HG02943 (cell line): Measurements from ENCODE around the gene EXT2.

Experiments used
- ATAC-seq: cut with Tn5 transposase; IDR thresholded peaks from one replicate; pipeline ENCODE4 v1.9.1; 2021; ENCODE audit warnings: mild to moderate bottlenecking, low read depth, moderate library complexity; ENCODE audit not compliant: unreplicated experiment

Gene EXT2

GRCh38 chr11:44159848-44160721, 64.6 kb downstream of the EXT2 start:
- no peak for ATAC-seq

DNA sequence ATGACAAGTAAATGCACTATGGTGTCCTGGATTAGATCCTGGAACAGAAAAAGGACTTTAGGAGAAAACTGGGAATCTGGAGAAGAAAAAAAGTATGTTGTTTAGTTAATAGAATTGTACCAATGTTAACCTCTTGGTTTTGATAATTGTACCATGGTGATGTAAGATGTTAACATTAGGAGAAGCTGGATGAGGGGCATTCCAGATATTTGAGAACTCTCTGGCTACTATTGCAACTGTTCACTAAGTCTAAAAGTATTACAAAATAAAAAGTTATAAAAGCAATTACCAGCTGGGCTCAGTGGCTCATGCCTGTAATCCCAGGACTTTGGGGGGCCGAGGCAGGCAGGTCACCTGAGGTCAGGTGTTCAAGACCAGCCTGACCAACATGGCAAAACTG, 66.5 kb downstream of the EXT2 start:
- ATAC-seq = no peak

GRCh38 chr11:44162662-44163061, 67.2 kb downstream of the EXT2 start:
- ATAC-seq = no peak

DNA sequence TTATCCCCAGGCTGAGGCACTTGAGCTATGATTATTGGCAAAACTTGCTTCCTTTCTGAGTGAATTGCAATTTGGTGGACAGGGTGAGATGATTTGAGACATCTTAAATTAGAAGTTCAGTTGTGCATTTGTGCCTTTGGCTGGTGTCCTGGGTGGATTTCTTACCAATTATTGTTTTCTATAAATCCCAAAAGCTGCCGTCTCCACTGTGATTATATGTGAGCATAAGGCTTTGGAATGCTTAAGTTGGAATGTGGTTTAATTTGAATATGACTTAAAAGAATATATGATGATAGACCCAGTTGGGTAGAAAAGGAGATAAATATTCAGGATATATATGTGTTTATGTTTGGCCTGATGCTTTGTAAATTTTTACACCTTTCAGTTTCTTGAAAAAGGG, 70.0 kb downstream of the EXT2 start:
- no peak for ATAC-seq

GRCh38 chr11:44167046-44167445, 71.6 kb downstream of the EXT2 start:
- no peak for ATAC-seq

DNA sequence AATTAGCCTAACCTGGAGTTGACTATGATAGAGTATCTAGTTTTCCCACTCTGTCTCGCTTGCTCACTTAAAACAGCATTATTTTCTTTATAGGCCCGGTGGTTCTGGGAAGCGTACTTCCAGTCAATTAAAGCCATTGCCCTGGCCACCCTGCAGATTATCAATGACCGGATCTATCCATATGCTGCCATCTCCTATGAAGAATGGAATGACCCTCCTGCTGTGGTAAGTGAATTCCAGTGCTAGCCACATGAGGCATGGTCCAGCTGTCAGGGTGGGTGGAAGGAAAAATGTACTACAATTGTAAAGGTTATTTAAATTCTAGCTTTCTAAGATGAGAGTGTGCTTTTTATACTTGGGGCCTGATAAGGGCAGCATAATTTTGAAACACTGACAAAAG, 76.0 kb downstream of the EXT2 start:
- no peak for ATAC-seq

DNA sequence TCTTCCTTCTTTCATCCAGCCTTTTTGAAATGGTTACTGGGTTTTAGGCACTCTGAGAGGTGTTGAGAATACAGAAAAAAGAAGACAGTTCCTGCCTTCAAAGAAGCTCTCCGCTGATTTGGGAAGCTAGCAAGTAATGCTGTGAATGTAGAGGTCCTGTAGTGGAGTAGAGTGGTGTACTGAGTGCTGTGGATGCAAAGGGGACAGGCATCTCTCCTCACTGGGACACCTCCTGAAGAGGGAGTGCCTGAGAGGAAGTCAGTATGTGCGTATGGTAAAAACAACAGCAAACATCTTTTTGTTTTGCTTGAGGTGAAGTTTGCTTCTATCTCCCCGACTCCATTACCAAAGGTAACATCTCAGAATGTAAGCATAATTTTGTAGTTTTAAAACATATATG, 77.5 kb downstream of the EXT2 start:
- no peak for ATAC-seq

- no peak for ATAC-seq
Measured at GRCh38 chr11:44174842-44175241, 79.4 kb downstream of the EXT2 start.

DNA sequence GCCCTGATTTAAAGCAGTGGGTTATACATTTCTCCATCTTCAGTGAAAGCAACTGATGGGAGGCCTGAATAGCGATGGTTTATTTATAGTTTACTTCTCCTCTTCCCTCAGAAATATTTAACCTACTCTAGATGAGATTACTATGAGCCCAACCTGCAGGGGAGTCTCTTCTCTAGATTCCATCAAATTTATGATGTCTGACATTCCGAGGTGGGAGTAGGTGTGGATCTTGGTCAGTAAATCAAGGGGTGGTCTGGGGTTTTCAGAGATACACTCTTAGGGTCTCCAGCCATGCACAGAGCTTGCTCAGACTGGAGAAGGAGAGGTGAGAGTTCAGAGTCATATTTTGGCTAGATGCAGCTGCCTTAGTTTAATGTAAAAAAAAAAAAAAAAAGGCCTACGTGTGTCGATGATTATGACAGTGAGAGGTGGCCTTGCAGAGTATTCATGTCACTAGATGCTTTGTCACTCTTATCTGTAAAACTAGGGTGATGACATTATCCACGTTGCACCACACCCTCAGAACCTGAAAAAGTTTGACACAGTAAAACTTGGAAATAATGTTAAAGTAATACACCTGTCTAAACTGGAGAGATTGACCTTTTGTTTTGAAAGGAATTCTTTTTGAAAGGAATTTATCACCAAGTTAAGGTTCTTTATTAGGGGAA, 81.2 kb downstream of the EXT2 start:
- no peak for ATAC-seq

DNA sequence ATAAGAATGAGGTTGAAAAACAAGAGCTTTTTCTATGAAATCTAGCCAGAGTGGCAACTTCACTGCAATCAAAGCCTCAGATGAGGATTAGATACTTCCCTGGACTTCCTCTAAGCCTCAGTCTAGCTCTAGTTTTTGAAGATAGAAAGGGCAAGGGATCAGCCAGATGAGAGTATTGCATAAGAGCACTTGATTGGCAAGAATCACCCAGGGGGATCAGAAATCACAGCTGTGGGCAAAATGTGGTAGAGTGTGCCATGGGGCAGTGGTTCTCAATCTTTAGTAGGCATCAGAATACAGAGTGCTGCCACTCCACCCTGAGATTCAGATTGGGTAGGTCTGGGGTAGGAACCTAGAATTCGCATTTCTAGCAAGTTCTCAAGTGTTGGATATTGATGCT, 82.4 kb downstream of the EXT2 start:
- ATAC-seq = no peak

DNA sequence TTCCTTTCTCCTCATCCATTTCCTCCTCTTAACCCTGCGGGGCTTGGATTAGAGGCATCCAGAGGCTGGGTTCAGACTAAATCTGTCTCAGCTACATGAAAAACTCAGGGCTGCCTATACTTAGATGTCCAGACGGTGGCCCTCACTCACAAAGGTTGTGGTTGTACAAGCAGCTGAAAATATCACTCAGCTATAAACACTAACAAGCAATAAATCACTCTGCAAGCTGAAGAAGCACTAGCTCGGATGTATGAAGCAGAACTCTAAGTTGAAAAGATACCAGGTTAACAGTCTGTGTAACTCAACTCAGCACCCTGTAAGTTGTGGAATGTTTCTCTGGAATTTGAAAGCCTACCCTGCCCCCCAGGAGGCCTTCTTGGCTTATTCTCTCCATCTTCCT, 82.9 kb downstream of the EXT2 start:
- ATAC-seq = no peak

GRCh38 chr11:44179173-44179572, 83.7 kb downstream of the EXT2 start:
- no peak for ATAC-seq

- no peak for ATAC-seq
Measured at GRCh38 chr11:44180107-44180506, 84.6 kb downstream of the EXT2 start.

DNA sequence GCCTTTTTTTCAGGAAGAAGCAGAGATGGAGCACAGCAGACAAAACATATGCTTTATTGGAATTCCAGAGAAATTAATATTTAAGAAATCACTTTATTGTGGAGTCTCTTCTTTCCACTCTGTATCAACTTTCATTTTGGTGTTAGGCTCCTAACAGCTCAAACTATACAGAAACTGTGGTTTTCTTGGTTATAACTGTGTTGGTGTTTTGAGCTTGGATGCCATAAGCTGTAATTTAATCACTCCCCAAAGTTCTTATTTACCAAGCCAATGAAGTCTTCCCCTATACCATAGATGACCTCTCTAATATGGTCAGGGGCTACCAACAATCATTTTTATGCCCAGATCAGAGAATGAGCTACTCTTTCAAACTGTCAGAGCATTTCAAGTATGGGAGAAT, 90.0 kb downstream of the EXT2 start:
- ATAC-seq = no peak

- no peak for ATAC-seq
Measured at GRCh38 chr11:44186321-44186930, 90.9 kb downstream of the EXT2 start.

GRCh38 chr11:44188643-44189042, 93.2 kb downstream of the EXT2 start:
- no peak for ATAC-seq

DNA sequence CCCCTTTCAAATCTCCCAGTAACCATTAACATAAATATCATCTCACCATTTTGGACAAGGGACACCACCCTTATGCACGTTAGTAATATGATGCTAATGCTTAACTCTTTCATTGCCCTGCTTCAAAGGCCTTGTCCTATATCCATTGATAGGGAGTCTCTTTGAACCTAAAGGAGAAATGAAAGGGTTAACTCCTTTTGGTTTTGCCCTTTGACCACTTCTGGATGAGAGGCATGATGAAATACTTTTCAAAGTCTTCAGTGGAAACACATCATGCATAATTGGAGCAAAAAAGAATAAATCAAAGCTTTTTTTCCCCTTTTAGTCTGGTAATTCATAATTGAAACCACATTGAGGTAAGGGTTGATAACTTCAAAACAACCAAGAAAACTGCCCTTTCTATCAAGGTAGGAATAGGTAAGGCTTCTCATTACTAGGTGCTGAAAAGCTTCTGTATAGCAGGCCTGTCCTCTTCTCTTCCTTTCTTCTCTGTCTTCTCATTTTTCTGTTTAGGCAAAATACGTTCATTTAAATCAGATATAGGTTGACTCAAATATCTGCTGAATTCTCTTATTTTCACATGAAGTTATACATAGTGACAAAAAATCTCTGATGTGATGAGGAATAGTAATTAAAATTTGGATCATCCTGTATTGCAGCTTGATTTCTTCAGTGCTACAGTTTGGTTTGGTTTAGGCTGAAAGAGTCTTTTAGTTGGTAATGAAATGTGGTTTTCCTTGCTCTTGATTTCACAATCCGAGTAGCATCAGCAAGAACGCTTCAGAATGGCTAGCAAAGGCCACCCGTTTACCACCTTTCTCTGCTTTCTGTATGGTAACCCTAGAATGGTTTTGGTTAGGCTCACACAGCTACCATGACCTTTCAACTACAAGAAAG, 94.8 kb downstream of the EXT2 start:
- ATAC-seq = no peak

DNA sequence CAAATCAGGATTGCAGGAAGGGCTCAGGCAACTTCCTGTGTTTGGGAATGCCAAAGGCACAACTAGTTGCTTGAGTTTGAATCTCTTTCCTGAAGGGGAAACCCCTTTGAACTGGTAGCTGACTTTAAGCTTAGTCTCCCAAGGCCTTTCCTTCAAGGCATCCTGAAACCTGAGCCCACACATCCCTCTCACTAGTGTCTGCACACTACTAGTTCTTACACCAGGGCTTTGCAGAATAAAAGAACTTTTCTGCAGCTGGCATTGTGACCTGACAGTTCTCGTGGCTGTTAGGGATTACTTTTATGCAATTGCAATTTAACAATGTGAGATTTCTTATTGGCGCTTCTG, 95.4 kb downstream of the EXT2 start:
- no peak for ATAC-seq

GRCh38 chr11:44191322-44192016, 96.0 kb downstream of the EXT2 start:
- no peak for ATAC-seq

GRCh38 chr11:44192017-44192385, 96.5 kb downstream of the EXT2 start:
- no peak for ATAC-seq
